ENCODE measurements around the gene PLXNA2. TPM values are rescaled to one million over a fixed set of nuclear protein-coding genes. Genes with fewer than 3 reads are reported as not detected.

PLXNA2 gene
- total and polyA plus RNA-seq, 8 donors: 48.7 to 137 (median 72.9) TPM

GRCh38 chr1:208176649-208177048 lies 67.5 kb downstream of the PLXNA2 start:
- DNase-seq (no peak), ATAC-seq (no peak), FAIRE-seq (no peak)
- no peak for TF ChIP-seq CTCF (IDR thresholded peaks at IDR 0.05)
- WGBS, 2 donors: 68 to 78% methylated on average over 3 of the region's 3 CpGs
- H3K9me3 ChIP-seq: no peaks in the 10 kb centered on the region
- H3K4me3 ChIP-seq: no peak overlapping the region
- H3K36me3 ChIP-seq: peaks cover 0 to 5% (median 0%) of the 10 kb centered on the region in 3 donors
- intact Hi-C loops (cut with DNase I): no loop called here
- H3K27me3 ChIP-seq: no peaks in the 10 kb centered on the region
- H3K4me1 ChIP-seq: peaks cover 16 to 30% (median 22%) of the 10 kb centered on the region in 3 donors
- H3K27ac ChIP-seq: no peak overlapping the region

GRCh38 chr1:208175508-208175895 lies 68.7 kb downstream of the PLXNA2 start:
- H3K9me3 ChIP-seq: no peaks in the 10 kb centered on the region
- ATAC-seq (no peak), DNase-seq (no peak), FAIRE-seq (no peak)
- H3K4me3 ChIP-seq: no peak overlapping the region
- peaks cover 16 to 32% (median 26%) of the 10 kb centered on the region in 3 donors for H3K4me1 ChIP-seq
- H3K36me3 ChIP-seq: peaks cover 0 to 5% (median 0%) of the 10 kb centered on the region in 3 donors
- no peaks in the 10 kb centered on the region for H3K27me3 ChIP-seq
- TF ChIP-seq CTCF (IDR thresholded peaks at IDR 0.05): no peak
- no peak overlapping the region for H3K27ac ChIP-seq
- intact Hi-C loops (cut with DNase I): no loop called here

GRCh38 chr1:208174731-208175507 lies 69.3 kb downstream of the PLXNA2 start:
- ATAC-seq: peak in 2 of 4 donors; percentile 5 to 21
- intact Hi-C loops (cut with DNase I): no loop called here
- DNase-seq: no peak
- 41 to 43% methylated on average over 6 of the region's 6 CpGs for WGBS, 2 donors
- no peak overlapping the region for H3K27ac ChIP-seq
- peaks cover 16 to 32% (median 27%) of the 10 kb centered on the region in 3 donors for H3K4me1 ChIP-seq
- FAIRE-seq: no peak
- TF ChIP-seq CTCF (IDR thresholded peaks at IDR 0.05): no peak
- no peaks in the 10 kb centered on the region for H3K9me3 ChIP-seq
- H3K36me3 ChIP-seq: peaks cover 0 to 5% (median 0%) of the 10 kb centered on the region in 3 donors
- H3K4me3 ChIP-seq: no peak overlapping the region
- H3K27me3 ChIP-seq: no peaks in the 10 kb centered on the region

GRCh38 chr1:208174200-208174599 lies 70.0 kb downstream of the PLXNA2 start:
- Histone ChIP-seq H3K27ac (no peak overlapping the region), H3K36me3 (peaks cover 0 to 5% (median 0%) of the 10 kb centered on the region in 3 donors), H3K4me3 (no peak overlapping the region), H3K27me3 (no peaks in the 10 kb centered on the region), H3K9me3 (no peaks in the 10 kb centered on the region), H3K4me1 (peaks cover 13 to 25% (median 21%) of the 10 kb centered on the region in 3 donors)
- TF ChIP-seq CTCF (IDR thresholded peaks at IDR 0.05): no peak
- DNase-seq (no peak), ATAC-seq (no peak), FAIRE-seq (no peak)
- intact Hi-C loops (cut with DNase I): no loop called here
- WGBS, 2 donors: 87 to 88% methylated on average over 5 of the region's 5 CpGs

- DNase-seq (no peak), FAIRE-seq (no peak), ATAC-seq (no peak)
- no peaks in the 10 kb centered on the region for H3K27me3 ChIP-seq
- no peaks in the 10 kb centered on the region for H3K9me3 ChIP-seq
- no peak for TF ChIP-seq CTCF (IDR thresholded peaks at IDR 0.05)
- no peak overlapping the region for H3K4me3 ChIP-seq
- peaks cover 0 to 5% (median 0%) of the 10 kb centered on the region in 3 donors for H3K36me3 ChIP-seq
- no peak overlapping the region for H3K27ac ChIP-seq
- intact Hi-C loops (cut with DNase I): no loop called here
- WGBS, 2 donors: 91 to 95% methylated on average over 6 of the region's 6 CpGs
- H3K4me1 ChIP-seq: peaks cover 9 to 21% (median 16%) of the 10 kb centered on the region in 3 donors
Observed at GRCh38 chr1:208173749-208174148, 70.4 kb downstream of the PLXNA2 start.

Data from pancreas (tissue), 10 donors.